Liver (tissue), 3 donors: ENCODE results near the gene MYL4.

Source experiments
- CTCF ChIP-seq: fragments of 150-350 bp; IDR thresholded peaks from 2 replicates; pipeline ENCODE4 v1.5.1; 2017; ENCODE audit warnings: improper control_type of control experiment, low read depth, low read length; ENCODE audit not compliant: missing input control
- EGR1 ChIP-seq, 2 donors: IDR thresholded peaks; 2 replicates each; pipeline ENCODE4 v1.6.1; 2016 to 2018; ENCODE audit warnings: antibody characterized with exemption in 2 of 2, low read depth in 2 of 2
- FOXA1 ChIP-seq: IDR thresholded peaks from 2 replicates; pipeline ENCODE4 v1.6.1; 2016; ENCODE audit warnings: antibody characterized with exemption
- FOXA2 ChIP-seq: IDR thresholded peaks from 2 replicates; pipeline ENCODE4 v1.6.1; 2016; ENCODE audit warnings: antibody characterized with exemption
- GABPA ChIP-seq, 2 donors: IDR thresholded peaks in 1 of 2; conservative IDR thresholded peaks in 1 of 2; 2 replicates each; pipeline ENCODE4 v1.6.1; 2016; ENCODE audit warnings: antibody characterized with exemption in 2 of 2, mild to moderate bottlenecking in 1 of 2, moderate library complexity in 1 of 2
- JUND ChIP-seq, 2 donors: IDR thresholded peaks; 2 replicates each; pipeline ENCODE4 v1.6.1; 2016; ENCODE audit warnings: antibody characterized with exemption in 2 of 2
- NR2F2 ChIP-seq: IDR thresholded peaks from 2 replicates; pipeline ENCODE4 v1.6.1; 2016; ENCODE audit warnings: antibody characterized with exemption
- RAD21 ChIP-seq, 2 donors: IDR thresholded peaks; 2 replicates each; pipeline ENCODE4 v1.6.1; 2016; ENCODE audit warnings: antibody characterized with exemption in 2 of 2, mild to moderate bottlenecking in 2 of 2
- REST ChIP-seq: IDR thresholded peaks from 2 replicates; pipeline ENCODE4 v1.6.1; 2016; ENCODE audit warnings: antibody characterized with exemption, mild to moderate bottlenecking
- SP1 ChIP-seq: IDR thresholded peaks from 2 replicates; pipeline ENCODE4 v1.6.1; 2018; ENCODE audit warnings: antibody characterized with exemption, mild to moderate bottlenecking
- TAF1 ChIP-seq: conservative IDR thresholded peaks from 2 replicates; pipeline ENCODE4 v1.6.1; 2016; ENCODE audit warnings: antibody characterized with exemption, mild to moderate bottlenecking
- YY1 ChIP-seq: IDR thresholded peaks from 2 replicates; pipeline ENCODE4 v1.6.1; 2016; ENCODE audit warnings: antibody characterized with exemption, mild to moderate bottlenecking
- TF ChIP-seq, protein P1 (sequence below): IDR thresholded peaks from 2 replicates; pipeline ENCODE4 v1.6.1; 2016; ENCODE audit warnings: antibody characterized with exemption
- donor health status: healthy.
- donor health status: healthy.

DNA sequence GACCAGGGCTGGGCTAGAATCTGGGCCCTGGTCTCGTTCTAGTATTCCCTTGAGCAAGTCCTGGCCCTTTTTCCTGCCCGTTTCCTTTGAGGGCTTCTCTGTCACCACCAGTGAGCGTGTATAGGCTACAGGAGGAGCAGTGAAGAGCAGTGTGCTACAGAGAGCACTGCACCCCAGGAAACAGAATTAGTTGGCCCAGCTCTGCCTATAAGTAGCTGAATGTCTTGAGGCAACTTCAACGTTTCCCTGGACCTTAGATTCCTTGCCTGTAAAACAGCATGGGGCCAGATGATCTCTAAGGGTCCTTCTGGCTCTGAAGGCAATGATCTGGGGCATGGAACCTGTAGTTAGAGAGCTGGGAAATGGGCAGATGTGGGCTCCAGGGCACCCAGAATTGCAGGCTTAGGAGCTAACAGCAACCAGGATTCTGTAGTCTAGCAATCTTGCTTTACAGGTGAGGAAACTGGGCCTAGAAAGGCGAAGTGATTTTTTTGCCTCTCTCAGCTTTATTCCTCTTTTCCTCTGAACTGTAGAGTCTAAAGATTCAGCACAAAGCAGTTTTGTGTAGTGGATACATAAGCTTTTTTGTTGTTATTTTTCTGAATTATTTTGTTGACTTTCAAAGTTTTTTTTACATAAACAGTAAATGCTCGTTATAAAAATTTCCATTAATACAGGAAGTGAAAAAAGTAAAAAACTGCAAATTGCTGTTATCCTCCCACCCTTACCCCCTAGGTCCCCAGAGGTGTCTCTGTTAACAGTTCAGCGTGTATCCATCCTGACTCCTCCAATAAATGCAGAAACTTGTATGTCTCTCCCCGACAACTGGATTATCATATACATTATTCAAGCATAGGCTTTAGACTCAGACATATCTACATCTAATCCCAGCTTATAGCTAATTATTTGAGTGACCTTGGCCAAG, 1.7 kb upstream of the MYL4 start:
- TF ChIP-seq CTCF (no peak), RAD21 (IDR thresholded peaks at IDR 0.05) (no peak), FOXA1 (no peak), REST (no peak), TAF1 (no peak), GABPA (IDR thresholded peaks at IDR 0.05 in 1 of 2, conservative IDR thresholded peaks at IDR 0.05 in 1 of 2) (no peak), EGR1 (IDR thresholded peaks at IDR 0.05; ENCODE audit: low read depth in 2 of 2) (no peak), SP1 (no peak), FOXA2 (no peak), YY1 (no peak), JUND (IDR thresholded peaks at IDR 0.05) (no peak), NR2F2 (no peak)
- TF ChIP-seq, protein P1, sequence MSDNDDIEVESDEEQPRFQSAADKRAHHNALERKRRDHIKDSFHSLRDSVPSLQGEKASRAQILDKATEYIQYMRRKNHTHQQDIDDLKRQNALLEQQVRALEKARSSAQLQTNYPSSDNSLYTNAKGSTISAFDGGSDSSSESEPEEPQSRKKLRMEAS = no peak
